COR-L47 (cell line): ENCODE measurements around the gene PNPLA7.
"Not testable (repeated sequence)": the region's sequence is repeated elsewhere in the genome, so short reads cannot be mapped to it uniquely, and the experiment has no call there.

Experiments used
- DNase-seq: peaks from one replicate; lab custom pipeline; 2025; lab: John Stamatoyannopoulos, UW

PNPLA7 gene

GRCh38 chr9:137575364-137575715 lies 25.1 kb upstream of the PNPLA7 start:
- DNase-seq: no peak

- DNase-seq: no peak
Observed at GRCh38 chr9:137574192-137574591, 24.0 kb upstream of the PNPLA7 start.

GRCh38 chr9:137570566-137570965 lies 20.4 kb upstream of the PNPLA7 start:
- DNase-seq: no peak

GRCh38 chr9:137569609-137570203 lies 19.5 kb upstream of the PNPLA7 start:
- no peak for DNase-seq

DNA sequence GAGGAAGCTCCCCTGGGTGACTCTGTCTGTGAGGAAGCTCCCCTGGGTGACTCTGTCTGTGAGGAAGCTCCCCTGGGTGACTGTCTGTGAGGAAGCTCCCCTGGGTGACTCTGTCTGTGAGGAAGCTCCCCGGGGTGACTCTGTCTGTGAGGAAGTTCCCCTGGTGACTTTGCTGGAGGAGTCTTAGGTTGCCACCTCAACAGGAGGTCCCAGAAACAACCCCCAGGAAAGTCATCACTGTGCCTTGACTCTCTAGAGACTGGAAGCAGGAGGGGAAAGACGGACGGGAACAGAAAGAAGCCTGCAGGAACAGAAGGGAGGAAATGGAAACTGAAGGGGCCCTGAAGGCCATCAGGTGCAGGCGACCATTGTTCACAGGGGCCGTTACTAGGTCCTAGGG lies 18.2 kb upstream of the PNPLA7 start:
- DNase-seq: not testable (repeated sequence)

DNA sequence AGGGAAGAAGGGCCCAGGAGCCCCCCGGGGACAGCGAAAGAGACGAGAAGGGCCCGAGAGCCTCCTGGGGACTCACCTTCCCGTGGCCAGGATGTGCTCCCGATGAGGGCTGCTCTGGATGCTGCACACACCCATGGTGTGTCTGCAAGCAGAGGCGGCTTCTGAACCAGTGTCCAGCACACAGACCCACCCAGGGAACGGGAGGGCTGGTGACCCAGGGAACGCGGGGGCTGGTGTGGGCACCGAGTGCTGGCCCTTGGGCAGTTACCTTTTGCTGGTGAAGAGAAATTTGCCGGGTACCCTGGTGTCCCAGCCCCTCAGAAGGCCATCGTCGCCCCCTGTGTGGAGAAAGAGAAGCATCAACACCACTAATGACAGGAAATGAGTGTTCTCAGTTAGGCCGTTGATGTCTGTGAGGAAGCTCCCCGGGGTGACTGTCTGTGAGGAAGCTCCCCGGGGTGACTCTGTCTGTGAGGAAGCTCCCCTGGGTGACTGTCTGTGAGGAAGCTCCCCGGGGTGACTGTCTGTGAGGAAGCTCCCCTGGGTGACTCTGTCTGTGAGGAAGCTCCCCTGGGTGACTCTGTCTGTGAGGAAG lies 14.7 kb upstream of the PNPLA7 start:
- no peak for DNase-seq

GRCh38 chr9:137564134-137564533 lies 13.9 kb upstream of the PNPLA7 start:
- DNase-seq: no peak

- DNase-seq: no peak
Observed at GRCh38 chr9:137558127-137558526, 7.9 kb upstream of the PNPLA7 start.

DNA sequence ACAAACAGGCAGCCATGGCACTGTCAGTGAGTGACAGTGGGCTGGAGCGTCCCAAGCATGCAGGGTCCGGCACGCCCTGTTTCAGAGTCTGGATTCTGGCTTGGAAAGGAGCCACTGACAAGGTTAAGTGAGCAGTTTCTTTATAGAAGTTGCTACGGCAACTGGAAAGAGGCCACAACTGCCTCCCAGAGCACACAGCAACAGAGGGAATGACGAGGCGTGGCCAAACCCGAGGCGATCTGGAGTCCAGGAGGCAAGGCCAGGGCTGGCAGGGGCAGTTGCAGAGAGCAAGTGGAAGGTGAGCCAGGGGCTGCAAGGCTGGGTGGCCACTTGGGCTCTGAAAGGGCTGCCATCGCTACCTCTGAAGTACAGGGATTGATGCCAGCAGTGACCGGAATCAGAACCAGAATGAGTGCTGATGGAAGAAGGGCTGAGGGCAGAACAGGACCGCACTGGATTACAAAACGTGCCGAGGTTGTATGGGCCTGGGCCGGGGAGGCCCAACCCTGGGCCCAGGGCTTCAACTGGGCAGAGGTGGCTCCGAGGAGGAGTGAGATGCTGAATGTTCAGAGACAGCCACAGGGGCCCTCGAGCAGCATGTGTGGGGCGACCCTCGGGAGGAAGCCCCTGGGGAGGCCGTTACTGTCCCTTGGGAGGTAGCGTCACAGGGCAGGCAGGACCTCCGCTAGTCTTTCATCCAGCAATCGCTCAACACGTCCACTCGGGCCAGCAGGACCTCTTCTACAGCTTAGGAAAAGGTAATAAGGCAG lies 6.1 kb upstream of the PNPLA7 start:
- DNase-seq: no peak

DNA sequence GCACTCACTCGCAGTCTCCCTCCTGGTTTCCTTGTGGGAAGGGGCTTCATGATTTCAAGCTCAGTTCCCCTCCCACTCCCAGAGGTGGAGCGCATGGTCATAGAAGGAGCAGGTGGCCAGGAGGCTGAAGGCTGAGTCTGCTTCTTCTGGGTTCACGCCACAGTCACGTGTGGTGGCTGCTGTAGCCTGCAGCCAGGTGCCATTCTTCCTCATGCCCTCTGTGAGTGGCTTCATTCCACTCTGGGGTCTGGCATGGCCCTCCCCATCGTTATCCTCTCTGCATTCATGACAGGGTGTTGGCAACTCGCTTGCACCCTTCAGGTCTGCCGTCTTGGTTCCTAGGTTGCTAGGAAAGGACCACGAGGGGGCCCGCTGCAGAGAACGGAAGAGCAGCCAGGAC lies 5.0 kb upstream of the PNPLA7 start:
- no peak for DNase-seq

GRCh38 chr9:137554349-137554748 lies 4.1 kb upstream of the PNPLA7 start:
- DNase-seq: no peak

GRCh38 chr9:137553654-137554053 lies 3.5 kb upstream of the PNPLA7 start:
- not testable (repeated sequence) for DNase-seq

GRCh38 chr9:137552022-137552768 lies 2.0 kb upstream of the PNPLA7 start:
- no peak for DNase-seq

- DNase-seq: peak; percentile 90
Observed at GRCh38 chr9:137551264-137552021, 1.2 kb upstream of the PNPLA7 start, which contains the start of gene MRPL41. Gene MRPL41, plus strand, starts transcription at chr9:137551879. Its CDS starts 203 bp downstream, at chr9:137552082.

DNA sequence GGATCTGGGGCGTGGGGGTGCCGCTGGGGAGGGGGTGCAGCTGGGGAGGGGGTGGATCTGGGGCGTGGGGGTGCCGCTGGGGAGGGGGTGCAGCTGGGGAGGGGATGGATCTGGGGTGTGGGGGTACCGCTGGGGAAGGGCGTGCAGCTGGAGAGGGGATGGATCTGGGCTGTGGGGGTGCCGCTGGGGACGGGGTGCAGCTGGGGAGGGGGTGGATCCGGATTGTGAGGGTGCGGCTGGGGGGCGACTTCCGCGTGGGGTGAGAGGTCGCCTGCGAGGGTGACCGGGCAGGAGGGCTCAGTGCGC lies 709 bp upstream of the PNPLA7 start:
- DNase-seq: not testable (repeated sequence)

DNA sequence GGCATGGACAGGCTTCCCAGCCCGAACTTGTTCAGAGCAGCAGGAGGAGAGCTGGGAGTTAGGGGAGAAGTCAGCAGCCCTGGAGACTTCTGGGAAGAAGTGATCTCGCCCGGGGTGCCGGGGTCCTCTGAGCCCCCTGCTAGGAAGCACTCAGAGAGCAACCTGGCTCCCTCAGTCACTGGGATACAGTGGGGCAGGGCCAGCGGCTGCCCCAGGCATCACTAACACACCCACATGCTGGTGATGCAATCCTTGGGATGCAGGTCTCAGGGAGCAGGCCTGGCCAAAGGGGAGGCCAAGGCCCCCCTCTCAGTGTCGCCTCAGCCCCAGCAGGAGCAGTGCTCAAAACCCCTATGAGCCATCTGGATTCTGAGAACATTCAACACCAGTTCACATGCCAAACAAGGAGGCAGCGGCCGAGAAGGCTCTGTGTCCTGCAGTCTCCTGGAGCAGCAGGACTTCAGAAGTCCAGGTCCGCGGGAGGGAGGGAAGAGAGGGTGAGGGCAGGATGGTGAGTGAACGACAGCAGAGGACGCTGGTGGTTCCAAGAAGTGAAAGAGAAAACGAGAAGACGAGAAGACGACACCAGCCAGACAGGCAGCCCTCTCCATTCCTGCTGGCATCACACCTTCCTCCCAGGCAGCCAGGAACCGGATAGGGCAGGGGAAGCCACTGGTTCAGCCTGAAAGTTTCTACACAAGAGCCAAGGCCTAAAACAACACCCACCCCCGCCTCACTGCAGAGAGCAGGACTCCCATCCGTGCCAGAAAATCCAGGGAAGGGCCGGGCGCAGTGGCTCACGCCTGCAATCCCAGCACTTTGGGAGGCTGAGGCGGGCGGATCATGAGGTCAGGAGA lies 2.3 kb downstream of the PNPLA7 start:
- no peak for DNase-seq

DNA sequence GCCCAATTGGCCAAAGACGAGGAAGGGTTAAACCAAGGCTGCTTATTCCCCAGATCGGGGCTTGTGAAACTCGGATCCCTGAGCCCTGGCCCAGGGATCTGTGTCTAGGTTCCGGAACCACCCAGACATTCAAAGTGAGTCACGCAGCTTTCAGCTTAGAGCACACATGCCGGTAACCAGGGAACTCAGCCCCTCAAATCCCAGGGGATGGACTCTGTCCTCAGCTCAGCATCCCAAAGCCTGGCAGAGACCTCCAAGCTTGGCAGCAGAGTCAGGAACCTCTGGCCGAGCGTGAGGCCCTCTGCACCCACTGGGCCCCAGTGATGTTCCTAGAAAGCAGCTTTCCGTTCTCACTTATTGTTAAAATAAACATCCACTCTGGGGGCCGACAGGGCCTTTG lies 5.1 kb downstream of the PNPLA7 start:
- no peak for DNase-seq

DNA sequence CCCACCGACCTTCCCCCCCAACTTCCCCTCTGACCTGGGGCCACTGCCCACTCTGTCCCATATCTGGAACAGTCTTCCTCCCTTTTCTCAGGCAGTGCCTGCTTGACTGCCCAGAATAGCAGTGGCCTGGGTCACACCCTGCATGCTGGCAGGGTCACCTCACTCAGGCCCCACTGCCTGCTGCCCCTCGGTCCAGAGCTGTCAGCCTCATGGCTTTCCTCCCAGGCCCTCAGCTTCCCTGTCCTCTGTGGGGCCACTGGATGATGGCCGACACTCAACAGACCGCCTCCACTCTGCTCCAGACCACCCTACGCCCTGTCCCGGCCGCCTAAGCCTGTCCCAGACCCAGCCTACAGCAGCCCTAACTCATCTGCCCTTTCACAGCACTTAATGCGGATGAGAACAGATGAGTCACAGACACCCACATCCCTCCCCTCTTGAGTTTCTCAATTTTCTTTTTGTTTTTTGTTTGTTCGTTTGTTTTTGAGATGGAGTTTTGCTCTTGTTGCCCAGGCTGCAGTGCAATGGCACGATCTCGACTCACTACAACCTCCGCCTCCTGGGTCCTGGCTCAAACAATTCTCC lies 5.9 kb downstream of the PNPLA7 start:
- no peak for DNase-seq

GRCh38 chr9:137543237-137543963 lies 6.8 kb downstream of the PNPLA7 start:
- DNase-seq: no peak

GRCh38 chr9:137542486-137542885 lies 7.7 kb downstream of the PNPLA7 start:
- no peak for DNase-seq
